Islet of Langerhans (tissue), 1 donor: Measurements from ENCODE around the gene LZTS3.
"Not testable (repeated sequence)": the region's sequence is repeated elsewhere in the genome, so short reads cannot be mapped to it uniquely, and the experiment has no call there.

Experiments used
- FAIRE-seq: peaks from one replicate; lab custom pipeline; 2011; peaks lifted over from hg19 to GRCh38; lab: Jason Lieb, UNC

Gene LZTS3

DNA sequence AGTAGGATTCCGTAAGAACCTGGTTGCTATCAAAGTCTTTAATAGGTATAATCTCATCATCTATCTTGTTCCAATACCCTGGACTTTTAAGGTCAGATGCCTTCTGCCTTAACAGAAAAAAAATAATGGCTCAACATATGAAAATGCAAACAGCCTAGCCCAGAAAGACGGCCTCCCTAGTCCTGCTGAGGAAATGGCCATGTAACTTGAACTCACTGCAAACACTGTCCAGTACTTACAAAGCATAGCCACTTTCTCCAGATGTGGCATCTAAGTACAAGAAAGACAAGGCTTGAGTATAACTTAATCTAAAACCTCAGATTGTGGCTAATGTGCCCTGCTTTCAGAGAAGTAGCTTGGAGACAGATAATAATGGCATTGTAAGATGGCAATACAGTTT is 40.2 kb downstream of the LZTS3 start:
- no peak for FAIRE-seq

DNA sequence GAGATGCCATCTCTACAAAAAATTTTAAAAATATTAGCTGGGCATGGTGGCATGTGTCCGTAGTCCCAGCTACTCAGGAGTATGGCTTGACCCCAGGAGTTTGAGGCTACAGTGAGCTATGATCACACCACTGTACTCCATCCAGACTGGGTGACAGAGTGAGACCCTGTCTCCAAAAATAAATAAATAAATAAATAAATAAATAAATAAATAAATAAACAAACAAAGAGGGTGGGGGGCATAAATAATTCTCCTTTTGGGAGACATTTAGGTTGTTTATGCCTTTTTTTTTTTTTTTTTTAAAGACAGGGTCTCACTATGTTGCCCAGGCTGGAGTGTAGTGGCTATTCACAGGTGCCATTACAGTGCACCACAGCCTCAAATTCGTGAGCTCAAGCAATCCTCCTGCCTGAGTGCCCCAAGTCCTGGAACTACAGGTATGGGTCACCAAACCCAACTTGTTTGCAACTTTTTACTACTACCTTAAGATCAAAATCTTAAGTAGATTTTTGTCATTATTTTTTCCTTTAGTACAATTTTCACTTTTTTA is 43.2 kb downstream of the LZTS3 start:
- FAIRE-seq: no peak

DNA sequence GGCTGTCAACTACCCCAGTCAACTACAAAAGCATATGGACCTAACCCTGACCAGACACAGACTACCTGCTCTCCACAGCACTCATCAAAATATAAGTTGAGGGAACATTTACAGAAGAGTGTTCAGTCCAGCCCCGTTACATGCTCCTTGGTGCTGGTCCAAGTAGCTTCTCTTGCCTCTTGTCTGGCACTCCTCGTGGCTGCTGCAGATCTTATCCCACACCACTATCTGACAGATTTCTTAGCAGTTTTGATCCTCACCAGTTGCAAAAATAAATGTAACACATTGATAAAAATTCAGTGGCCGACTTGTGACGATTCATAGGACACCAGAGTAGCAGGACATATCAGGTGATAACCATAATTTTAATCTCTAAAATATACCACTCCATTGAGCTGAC is 44.3 kb downstream of the LZTS3 start:
- no peak for FAIRE-seq

DNA sequence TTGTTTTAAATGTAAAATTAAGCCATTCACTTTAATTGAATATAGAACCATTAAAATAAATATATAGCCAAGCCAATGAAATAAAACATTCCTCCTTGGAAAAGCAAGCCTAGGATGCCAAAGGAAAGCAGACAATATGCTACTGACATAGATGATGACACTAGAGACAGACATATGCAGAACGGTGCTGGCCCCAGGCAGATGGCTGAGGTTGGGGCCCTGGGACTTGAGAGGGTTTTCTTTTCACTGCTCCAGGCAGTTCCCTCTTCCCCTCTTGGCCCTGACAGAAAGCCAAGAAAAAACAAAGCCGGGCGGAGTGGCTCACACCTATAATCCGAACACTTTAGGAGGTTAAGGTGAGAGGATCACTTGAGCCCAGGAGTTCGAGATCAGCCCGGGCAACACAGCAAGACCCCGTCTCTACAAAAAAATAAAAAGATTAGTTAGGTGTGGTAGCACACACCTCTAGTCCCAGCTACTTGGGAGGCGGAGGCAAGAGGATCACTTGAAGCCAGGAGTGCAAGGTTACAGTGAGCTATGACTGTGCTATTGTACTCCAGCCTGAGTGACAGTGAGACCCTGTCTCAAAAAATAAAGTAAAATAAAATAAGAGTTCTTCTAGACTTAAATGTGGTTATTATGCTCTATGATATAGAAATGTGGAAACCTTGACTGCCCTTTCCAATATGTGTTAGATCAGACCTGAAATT is 44.9 kb downstream of the LZTS3 start:
- no peak for FAIRE-seq

DNA sequence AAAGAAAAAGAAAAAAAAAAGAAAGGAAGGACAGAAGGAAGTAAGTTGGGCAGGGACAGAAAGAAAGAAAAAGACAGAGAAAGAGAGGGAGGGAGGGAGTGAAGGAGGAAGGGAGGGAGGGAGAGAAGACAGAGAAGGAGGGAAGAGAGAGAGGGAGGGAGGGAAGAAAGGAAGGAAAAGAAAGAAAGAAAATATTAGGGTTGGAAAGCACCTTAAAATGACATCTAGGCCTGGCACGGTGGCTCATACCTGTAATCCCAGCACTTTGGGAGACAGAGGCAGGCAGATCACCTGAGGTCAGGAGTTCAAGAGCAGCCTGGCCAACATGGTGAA is 46.9 kb downstream of the LZTS3 start:
- no peak for FAIRE-seq

DNA sequence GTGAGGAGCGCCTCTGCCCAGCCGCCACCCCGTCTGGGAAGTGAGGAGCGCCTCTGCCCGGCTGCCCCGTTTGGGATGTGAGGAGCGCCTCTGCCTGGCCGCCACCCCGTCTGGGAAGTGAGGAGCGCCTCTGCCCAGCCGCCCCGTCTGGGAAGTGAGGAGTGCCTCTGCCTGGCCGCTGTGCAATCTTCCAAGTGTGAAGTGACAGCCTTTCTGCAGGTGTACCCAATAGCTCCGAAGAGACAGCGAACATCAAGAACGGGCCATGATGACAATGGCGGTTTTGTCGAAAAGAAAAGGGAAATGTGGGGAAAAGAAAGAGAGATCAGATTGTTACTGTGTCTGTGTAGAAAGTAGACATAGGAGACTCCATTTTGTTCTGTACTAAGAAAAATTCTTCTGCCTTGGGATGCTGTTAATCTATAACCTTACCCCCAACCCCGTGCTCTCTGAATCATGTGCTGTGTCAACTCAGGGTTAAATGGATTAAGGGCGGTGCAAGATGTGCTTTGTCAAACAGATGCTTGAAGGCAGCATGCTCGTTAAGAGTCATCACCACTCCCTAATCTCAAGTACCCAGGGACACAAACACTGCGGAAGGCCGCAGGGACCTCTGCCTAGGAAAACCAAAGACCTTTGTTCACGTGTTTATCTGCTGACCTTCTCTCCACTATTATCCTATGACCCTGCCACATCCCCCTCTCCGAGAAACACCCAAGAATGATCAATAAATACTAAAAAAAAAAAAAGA is 47.4 kb downstream of the LZTS3 start:
- FAIRE-seq: not testable (repeated sequence)

DNA sequence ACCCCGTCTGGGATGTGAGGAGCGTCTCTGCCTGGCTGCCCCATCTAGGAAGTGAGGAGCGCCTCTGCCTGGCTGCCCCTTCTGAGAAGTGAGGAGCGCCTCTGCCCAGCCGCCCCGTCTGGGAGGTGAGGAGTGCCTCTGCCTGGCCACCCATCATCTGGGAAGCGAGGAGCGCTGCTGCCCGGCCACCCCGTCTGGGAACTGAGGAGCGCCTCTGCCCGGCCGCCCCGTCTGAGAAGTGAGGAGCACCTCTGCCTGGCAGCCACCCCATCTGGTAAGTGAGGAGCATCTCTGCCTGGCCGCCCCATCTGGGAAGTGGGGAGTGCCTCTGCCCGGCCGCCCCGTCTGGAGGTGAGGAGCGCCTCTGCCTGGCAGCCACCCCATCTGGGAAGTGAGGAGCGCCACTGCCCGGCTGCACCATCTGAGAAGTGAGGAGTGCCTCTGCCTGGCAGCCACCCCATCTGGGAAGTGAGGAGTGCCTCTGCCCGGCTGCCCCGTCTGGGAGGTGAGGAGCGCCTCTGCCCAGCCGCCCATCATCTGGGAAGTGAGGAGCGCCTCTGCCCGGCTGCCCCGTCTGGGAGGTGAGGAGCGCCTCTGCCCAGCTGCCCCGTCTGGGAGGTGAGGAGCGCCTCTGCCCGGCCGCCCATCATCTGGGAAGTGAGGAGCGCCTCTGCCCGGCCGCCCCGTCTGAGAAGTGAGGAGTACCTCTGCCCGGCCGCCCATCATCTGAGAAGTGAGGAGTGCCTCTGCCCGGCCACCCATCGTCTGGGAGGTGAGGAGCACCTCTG is 48.4 kb downstream of the LZTS3 start:
- not testable (repeated sequence) for FAIRE-seq

DNA sequence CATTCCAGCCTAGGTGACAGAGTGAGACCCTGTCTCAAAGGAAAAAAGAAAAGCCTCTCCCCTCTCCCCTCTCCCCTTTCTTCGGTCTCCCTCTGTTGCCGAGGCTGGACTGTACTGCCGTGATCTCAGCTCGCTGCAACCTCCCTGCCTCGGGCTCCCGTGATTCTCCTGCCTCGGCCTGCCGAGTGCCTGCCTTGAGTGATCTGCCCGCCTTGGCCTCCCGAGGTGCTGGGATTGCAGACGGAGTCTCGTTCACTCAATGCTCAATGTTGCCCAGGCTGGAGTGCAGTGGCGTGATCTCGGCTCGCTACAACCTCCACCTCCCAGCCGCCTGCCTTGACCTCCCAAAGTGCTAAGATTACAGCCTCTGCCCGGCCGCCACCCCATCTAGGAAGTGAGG is 49.2 kb downstream of the LZTS3 start:
- not testable (repeated sequence) for FAIRE-seq

DNA sequence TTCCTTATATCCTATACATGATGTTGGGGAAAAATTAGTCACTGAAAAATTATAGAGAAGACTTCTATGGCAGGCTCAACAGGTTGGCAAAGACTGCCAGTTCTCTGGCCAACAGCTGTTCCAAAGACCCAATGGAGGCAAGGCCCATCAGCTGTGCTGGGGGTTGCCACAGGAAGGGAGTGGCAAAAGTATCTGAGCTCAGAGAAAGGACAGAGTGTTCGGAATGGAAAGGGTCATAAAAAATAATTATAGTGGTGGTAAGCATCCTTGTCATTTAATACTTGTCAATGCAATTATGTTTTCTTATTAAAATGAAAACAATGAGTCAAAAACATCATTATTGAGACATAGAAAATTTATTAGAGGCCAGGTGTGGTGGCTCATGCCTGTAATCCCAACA is 49.8 kb downstream of the LZTS3 start:
- no peak for FAIRE-seq

DNA sequence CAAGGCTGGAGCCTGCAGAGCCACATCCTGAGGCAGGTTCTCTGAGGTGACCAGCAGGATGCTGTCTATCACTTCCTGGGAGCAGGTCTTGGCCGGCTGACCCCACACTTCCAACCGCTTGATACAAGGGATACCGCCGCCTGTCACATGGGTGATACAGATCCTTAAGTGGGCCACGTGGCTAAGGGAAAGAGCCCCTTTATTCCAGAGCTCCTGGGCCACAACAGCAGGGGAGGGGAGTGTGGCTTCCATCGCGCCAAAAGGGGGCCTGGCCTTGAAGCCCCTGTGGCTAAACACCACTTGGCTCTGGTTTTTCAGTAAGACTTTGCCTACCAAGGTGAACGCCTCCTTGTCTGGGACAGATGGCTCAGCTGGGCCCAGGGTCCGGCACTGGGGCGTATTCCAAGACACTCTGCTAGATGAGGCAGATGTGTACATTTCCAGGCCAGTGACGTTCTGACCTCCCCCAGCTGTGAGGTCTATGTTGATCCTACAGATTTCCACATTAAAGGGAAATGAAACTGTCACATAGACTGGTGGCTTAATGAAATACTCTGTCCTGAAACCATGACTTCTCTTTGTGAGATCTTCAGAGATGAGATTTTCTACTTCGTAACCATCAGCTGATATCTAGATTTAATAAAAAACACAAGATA is 51.3 kb downstream of the LZTS3 start:
- FAIRE-seq: no peak

DNA sequence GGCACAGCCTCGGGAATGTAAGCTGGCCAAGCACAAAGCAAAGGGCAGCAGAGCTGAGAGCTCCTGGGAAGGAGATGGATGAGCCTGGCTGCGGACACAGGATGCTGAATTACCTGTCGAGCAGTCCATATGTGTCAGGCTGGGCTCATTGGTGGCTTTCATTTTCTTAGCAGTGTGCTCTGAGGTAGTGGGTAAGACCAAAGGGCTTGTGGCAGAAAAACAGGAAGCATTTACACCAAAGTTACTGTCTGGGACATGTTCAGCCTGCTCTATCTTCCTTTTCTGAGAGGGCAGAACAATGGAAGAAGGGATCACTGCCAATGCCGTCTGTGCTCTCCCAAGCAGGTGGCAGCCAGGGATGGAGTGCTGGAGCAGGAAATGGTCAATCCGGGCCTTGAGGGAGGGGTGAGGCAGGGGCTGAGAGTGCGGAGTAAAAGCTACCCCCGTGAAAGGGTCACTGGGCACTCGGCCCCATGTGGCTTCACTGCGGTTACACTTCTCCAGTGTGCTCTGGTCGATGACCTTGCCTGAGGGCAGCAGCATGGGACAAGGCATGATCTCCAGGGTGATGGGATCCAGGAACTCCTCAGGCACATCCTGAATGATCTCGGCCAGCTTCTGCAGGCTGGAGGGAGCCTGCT is 52.0 kb downstream of the LZTS3 start:
- no peak for FAIRE-seq

DNA sequence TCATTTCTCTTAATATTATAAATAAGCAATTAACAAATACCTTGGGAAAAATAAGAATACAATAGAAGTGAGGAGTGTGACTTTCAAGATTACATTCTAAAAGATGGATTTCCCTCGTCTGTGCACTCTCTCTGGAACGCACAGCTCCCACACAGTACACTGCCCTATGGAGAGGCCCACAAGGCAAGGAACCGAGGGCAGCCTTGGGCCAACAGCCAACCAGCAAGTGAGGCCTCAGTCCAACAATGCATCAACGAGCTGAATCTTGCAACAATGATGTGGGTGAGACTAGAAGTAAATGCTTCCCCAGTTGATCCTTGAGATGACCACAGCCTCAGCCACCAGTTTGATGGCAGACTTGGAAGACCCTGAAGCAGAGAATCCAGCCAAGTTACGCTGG is 54.3 kb downstream of the LZTS3 start:
- no peak for FAIRE-seq

DNA sequence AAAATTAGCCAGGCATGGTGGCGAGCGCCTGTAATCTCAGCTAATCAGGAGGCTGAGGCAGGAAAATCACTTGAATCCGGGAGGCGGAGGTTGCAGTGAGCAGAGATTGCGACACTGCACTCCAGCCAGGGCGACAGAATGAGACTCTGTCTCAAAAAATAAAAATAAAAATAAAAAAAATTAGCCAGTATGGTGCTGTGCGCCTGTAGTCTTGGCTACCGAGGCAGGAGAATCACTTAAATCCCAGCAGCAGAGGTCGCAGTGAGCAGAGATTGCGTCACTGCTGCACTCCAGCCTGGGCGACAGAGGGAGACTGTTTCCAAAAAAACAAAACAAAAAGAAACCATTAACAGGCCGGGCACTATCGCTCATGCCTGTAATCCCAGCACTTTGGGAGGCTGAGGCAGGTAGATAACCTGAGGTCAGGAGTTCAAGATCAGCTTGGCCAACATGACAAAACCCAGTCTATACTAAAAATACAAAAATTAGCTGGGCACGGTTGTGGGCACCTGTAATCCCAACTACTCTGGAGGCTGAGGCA is 55.4 kb downstream of the LZTS3 start:
- FAIRE-seq: not testable (repeated sequence)

DNA sequence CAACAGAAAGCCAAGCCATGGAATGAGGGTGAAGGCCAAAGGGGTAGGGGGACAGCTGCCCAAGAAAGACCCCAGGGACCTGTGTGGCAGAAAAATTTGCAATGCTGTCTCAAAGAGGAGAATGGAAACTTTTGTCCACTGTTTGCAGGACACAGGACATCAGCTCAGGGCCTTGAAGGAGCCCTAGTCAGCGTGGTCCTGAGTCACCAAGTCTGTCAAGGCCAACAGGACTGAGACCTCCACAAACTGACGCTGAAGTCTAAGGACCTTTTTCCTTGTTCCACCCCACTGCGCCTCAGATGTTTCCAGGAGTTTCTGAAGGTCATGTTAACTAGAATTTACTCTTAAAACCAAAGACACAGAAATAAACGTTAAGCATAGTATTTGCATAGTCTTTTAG is 57.0 kb downstream of the LZTS3 start:
- no peak for FAIRE-seq

DNA sequence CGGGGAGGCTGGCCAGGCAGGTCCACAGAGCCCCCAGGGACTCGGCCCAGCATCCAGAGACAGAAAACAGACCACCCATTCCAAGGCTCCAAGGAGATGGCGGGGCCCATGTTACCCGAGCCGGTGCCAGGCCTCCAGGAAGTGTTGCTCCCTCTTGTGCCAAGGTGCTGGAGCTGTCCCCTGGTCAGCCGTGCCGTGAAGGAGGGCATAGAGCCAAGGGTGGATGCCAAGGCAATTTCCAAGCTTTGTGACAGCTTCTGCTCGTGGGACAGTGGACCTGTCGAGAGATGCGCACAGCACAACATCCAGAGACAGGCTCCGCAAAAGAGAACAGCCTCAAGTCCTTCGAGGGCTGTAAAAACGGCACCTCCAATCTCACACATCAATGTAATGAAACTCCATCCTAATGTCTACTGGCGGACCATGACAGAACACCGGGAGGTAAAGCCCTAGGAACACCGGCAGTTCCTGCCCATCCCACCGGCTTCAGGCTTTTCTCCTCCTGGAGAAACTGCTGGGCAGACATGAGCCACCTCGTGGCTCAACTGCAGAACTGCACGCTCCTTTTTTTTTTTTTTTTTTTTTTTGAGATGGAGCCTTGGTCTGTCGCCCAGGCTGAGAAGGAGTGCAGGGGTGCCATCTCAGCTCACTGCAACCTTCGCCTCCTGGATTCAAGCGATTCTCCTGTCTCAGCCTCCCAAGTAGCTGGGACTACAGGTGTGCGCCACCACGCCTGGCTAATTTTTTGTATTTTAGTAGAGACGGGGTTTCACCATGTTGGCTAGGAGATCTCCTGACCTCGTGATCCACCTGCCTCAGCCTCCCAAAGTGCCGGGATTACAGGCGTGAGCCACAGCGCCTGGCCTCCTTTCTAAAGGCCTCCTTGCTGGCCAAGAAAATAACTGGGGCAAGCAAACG is 57.9 kb downstream of the LZTS3 start:
- peak; percentile 84 for FAIRE-seq
